ENCODE results near the gene CD248. TPM values are rescaled to one million over a fixed set of nuclear protein-coding genes. Genes with fewer than 3 reads are reported as not detected.

Gene CD248
- total RNA-seq, 1 donor from 2014 or later, result 109 TPM

- Mint-ChIP-seq H3K27ac (ENCODE audit: unreplicated experiment) (peak overlapping the region; percentile 90), H3K4me1 (ENCODE audit: low read depth) (peaks cover 47% of the 10 kb centered on the region), H3K9me3 (ENCODE audit: low read depth) (no peaks in the 10 kb centered on the region), H3K4me3 (ENCODE audit: unreplicated experiment) (no peak overlapping the region), H3K27me3 (ENCODE audit: low read depth) (no peaks in the 10 kb centered on the region), H3K36me3 (ENCODE audit: low read depth) (peaks cover 3% of the 10 kb centered on the region)
- peak; percentile 99 for TF ChIP-seq CTCF (IDR thresholded peaks at IDR 0.05)
- no peak for DNase-seq (ENCODE audit: low spot score)
These were observed 11.7 kb upstream of the CD248 start for GRCh38 chr11:66328302-66329144.

- H3K4me1 Mint-ChIP-seq (ENCODE audit: low read depth), result peaks cover 47% of the 10 kb centered on the region
- H3K27ac Mint-ChIP-seq (ENCODE audit: unreplicated experiment), result peak overlapping the region; percentile 90
These were observed 11.1 kb upstream of the CD248 start for GRCh38 chr11:66328031-66328301.

DNA sequence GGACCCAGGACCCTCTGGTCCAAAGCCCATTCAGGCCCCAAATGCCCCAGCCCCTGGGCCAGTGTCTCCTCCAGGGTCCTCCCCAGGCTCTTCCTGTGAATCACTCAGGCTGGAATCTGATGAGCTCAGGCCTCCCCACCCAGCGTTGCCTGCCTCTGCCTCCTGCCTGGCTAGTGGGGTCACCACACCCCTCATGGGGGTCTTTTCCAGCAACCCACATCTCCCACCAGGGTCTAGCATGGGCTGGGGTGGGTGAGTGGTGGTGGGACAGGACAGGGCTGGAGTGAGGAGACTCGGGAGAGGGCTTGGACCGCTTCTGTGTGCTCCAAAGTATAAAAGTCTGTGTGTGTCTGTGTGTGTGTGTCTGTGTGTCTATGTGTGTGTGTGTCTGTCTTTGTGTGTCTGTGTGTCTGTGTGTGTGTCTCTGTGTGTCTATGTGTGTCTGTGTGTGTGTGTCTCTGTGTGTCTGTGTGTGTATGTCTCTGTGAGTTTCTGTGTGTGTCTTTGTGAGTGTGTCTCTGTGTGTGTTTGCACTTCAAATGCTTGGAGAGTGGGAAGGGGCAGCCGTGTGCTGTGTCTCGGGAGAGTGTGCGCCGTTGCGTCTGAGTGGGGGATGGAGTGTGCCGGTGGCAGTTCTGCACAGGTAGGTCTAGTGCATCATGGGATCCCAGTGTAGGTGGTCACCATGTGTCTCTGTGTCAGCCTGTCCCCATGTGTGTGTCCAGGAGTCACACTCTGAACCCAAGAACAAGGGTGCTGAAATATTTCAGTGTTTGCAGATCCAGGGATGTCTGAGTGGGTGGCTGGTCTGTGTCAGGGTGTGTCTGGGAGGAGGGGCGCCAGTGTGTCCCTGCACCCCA is 10.6 kb upstream of the CD248 start:
- no peak for DNase-seq (ENCODE audit: low spot score)
- H3K4me1 Mint-ChIP-seq (ENCODE audit: low read depth), result peaks cover 50% of the 10 kb centered on the region
- H3K36me3 Mint-ChIP-seq (ENCODE audit: low read depth), result no peaks in the 10 kb centered on the region
- peak overlapping the region; percentile 90 for H3K27ac Mint-ChIP-seq (ENCODE audit: unreplicated experiment)
- no peak overlapping the region for H3K4me3 Mint-ChIP-seq (ENCODE audit: unreplicated experiment)
- H3K27me3 Mint-ChIP-seq (ENCODE audit: low read depth), result no peaks in the 10 kb centered on the region
- no peaks in the 10 kb centered on the region for H3K9me3 Mint-ChIP-seq (ENCODE audit: low read depth)
- no peak for TF ChIP-seq CTCF (IDR thresholded peaks at IDR 0.05)

More at GRCh38 chr11:66328031-66328301, 11.1 kb upstream of the CD248 start:
- TF ChIP-seq CTCF (IDR thresholded peaks at IDR 0.05), result no peak
- no peak overlapping the region for H3K4me3 Mint-ChIP-seq (ENCODE audit: unreplicated experiment)
- peaks cover 3% of the 10 kb centered on the region for H3K36me3 Mint-ChIP-seq (ENCODE audit: low read depth)
- H3K9me3 Mint-ChIP-seq (ENCODE audit: low read depth), result no peaks in the 10 kb centered on the region
- DNase-seq (ENCODE audit: low spot score), result no peak
- no peaks in the 10 kb centered on the region for H3K27me3 Mint-ChIP-seq (ENCODE audit: low read depth)

GRCh38 chr11:66326261-66327111 is 9.6 kb upstream of the CD248 start:
- H3K27me3 Mint-ChIP-seq (ENCODE audit: low read depth), result no peaks in the 10 kb centered on the region
- DNase-seq (ENCODE audit: low spot score), result no peak
- TF ChIP-seq CTCF (IDR thresholded peaks at IDR 0.05), result no peak
- peak overlapping the region; percentile 92 for H3K27ac Mint-ChIP-seq (ENCODE audit: unreplicated experiment)
- H3K36me3 Mint-ChIP-seq (ENCODE audit: low read depth), result no peaks in the 10 kb centered on the region
- peaks cover 51% of the 10 kb centered on the region for H3K4me1 Mint-ChIP-seq (ENCODE audit: low read depth)
- H3K9me3 Mint-ChIP-seq (ENCODE audit: low read depth), result no peaks in the 10 kb centered on the region
- H3K4me3 Mint-ChIP-seq (ENCODE audit: unreplicated experiment), result no peak overlapping the region

DNA sequence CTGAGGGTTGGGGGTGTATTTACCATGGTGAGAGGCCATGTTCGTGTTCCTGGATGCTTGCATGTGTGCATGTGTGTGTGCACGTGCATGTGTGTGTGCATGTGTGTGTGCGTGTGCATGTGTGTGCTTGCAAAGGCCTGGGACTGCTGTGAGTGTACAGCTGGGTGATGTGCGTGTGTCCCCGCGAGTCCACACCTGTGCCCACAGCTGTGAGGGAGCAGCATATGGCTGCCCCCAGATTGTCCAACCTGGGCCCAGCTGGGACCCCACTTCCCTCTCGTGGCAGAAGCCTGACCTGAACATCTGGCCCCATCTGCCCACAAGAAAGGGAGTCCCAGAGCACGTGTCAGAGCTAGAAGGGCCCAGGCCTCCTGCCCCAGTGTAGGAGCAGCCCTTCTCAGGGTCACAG is 8.4 kb upstream of the CD248 start:
- H3K4me1 Mint-ChIP-seq (ENCODE audit: low read depth), result peaks cover 51% of the 10 kb centered on the region

More for the DNA sequence above, 8.4 kb upstream of the CD248 start:
- no peaks in the 10 kb centered on the region for H3K27me3 Mint-ChIP-seq (ENCODE audit: low read depth)
- peaks cover under 1% of the 10 kb centered on the region for H3K36me3 Mint-ChIP-seq (ENCODE audit: low read depth)
- no peak overlapping the region for H3K4me3 Mint-ChIP-seq (ENCODE audit: unreplicated experiment)
- H3K27ac Mint-ChIP-seq (ENCODE audit: unreplicated experiment), result peak overlapping the region; percentile 92
- H3K9me3 Mint-ChIP-seq (ENCODE audit: low read depth), result peaks cover 1% of the 10 kb centered on the region
- TF ChIP-seq CTCF (IDR thresholded peaks at IDR 0.05), result no peak
- DNase-seq (ENCODE audit: low spot score), result no peak

Measured in chondrocyte (in vitro differentiated cells).